Measurements from ENCODE around the gene NUCB2.

Gene NUCB2

DNA sequence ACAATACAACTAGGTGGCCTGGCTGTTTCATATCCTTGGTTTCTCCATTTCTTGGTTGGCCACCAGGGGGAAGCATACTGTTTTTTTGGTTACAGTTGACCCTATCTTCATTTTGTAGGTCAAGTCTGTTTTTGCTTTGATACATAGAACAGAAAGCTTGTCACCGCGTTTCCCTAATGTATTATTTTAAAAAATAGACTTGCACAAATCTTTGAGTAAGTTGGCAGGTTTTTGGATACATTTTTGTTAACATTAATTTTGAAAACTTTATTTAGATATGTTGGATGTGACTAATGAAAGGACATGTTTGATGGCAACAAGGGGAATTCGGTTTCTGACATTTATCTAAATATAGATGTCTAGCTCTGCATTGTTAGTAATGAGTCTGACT is 78.1 kb downstream of the NUCB2 start:
- Histone ChIP-seq H3K4me3 (ENCODE audit: low read length in 2 of 2) (no peak overlapping the region), H3K27ac (ENCODE audit: low read length) (no peak overlapping the region)

DNA sequence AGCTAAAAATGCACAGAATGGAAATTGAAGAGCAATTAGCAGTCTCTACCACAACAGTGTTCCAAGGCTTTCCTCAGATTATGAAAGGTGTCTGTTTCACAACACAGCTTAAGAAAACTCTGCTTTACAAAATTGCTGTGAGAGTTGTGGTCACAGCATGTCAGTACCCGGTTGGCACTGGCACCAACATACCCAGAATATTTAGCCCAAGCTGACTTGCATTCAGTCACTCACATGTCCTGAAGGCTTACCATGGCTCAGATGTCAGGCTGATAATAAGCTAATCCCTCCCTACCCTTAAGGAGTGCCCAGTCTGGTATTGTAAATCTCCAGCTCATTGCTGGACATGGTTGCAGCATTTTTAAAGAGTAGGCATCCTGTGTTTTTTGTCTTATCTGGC is 90.0 kb downstream of the NUCB2 start:
- Histone ChIP-seq H3K27me3 (ENCODE audit: control insufficient read depth in 1 of 2, insufficient read depth in 2 of 2, low read length in 2 of 2) (no peaks in the 10 kb centered on the region), H3K27ac (ENCODE audit: low read length) (no peak overlapping the region), H3K9me3 (ENCODE audit: control insufficient read depth in 2 of 2, low read length in 2 of 2) (peaks cover 13 to 24% of the 10 kb centered on the region in 2 donors), H3K9ac (ENCODE audit: low read length in 2 of 2) (no peak overlapping the region), H3K36me3 (ENCODE audit: control insufficient read depth in 2 of 2, insufficient read depth in 2 of 2, low read length in 2 of 2) (peaks cover 31 to 35% of the 10 kb centered on the region in 2 donors), H3K4me1 (ENCODE audit: control insufficient read depth, insufficient read depth, low read length) (no peaks in the 10 kb centered on the region), H3K4me3 (ENCODE audit: low read length in 2 of 2) (no peak overlapping the region)

More for the DNA sequence above, 78.1 kb downstream of the NUCB2 start:
- Histone ChIP-seq H3K9ac (ENCODE audit: low read length in 2 of 2) (no peak overlapping the region), H3K9me3 (ENCODE audit: control insufficient read depth in 2 of 2, low read length in 2 of 2) (no peaks in the 10 kb centered on the region), H3K4me1 (ENCODE audit: control insufficient read depth, insufficient read depth, low read length) (peaks cover 6% of the 10 kb centered on the region), H3K36me3 (ENCODE audit: control insufficient read depth in 2 of 2, insufficient read depth in 2 of 2, low read length in 2 of 2) (no peaks in the 10 kb centered on the region), H3K27me3 (ENCODE audit: control insufficient read depth in 1 of 2, insufficient read depth in 2 of 2, low read length in 2 of 2) (no peaks in the 10 kb centered on the region)

DNA sequence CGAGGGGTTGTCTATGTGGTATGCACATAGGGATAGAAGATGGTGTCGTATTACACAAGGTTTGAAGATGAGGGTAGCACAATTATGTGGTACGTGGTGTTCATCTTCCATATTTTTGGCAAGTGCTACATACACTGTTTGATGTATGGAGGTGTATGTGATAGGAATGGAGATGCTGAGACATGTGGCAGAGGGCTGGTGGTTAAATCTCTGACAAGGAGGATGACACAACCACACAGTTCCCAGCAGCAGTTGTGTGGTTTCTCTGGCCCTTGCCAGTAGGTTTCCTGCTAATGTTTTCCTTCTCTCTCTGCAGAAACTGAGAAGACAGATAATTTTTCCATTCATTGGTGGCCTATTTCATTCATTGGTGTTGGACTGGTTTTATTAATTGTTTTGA is 92.0 kb downstream of the NUCB2 start:
- no peaks in the 10 kb centered on the region for H3K4me1 ChIP-seq (ENCODE audit: control insufficient read depth, insufficient read depth, low read length)
- no peaks in the 10 kb centered on the region for H3K27me3 ChIP-seq (ENCODE audit: control insufficient read depth in 1 of 2, insufficient read depth in 2 of 2, low read length in 2 of 2)
- peaks cover 33 to 37% of the 10 kb centered on the region in 2 donors for H3K9me3 ChIP-seq (ENCODE audit: control insufficient read depth in 2 of 2, low read length in 2 of 2)
- H3K27ac ChIP-seq (ENCODE audit: low read length): no peak overlapping the region
- no peak overlapping the region for H3K9ac ChIP-seq (ENCODE audit: low read length in 2 of 2)
- peaks cover 51% of the 10 kb centered on the region in 2 donors for H3K36me3 ChIP-seq (ENCODE audit: control insufficient read depth in 2 of 2, insufficient read depth in 2 of 2, low read length in 2 of 2)
- no peak overlapping the region for H3K4me3 ChIP-seq (ENCODE audit: low read length in 2 of 2)

DNA sequence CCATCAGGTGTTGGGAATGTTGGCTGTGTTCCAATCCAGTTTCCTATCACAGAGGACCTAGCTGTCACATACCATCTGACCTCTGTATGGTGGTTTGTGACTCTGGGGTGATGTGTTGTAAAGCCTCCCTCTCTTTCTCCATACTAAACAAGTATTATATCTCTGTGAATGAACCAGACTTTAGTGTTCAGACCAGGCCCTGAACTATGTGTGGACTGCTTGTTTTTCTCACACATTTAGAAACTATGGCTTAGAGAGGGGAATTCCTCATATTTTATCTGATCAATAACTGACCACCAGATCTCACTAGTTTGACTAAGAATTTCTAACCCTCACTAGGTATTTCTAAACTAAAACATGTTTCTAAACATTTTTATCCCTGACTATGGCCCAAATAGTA is 92.6 kb downstream of the NUCB2 start:
- Histone ChIP-seq H3K9me3 (ENCODE audit: control insufficient read depth in 2 of 2, low read length in 2 of 2) (peaks cover 35 to 37% of the 10 kb centered on the region in 2 donors), H3K36me3 (ENCODE audit: control insufficient read depth in 2 of 2, insufficient read depth in 2 of 2, low read length in 2 of 2) (peaks cover 52 to 55% of the 10 kb centered on the region in 2 donors), H3K9ac (ENCODE audit: low read length in 2 of 2) (no peak overlapping the region), H3K27ac (ENCODE audit: low read length) (no peak overlapping the region), H3K4me3 (ENCODE audit: low read length in 2 of 2) (no peak overlapping the region), H3K4me1 (ENCODE audit: control insufficient read depth, insufficient read depth, low read length) (no peaks in the 10 kb centered on the region), H3K27me3 (ENCODE audit: control insufficient read depth in 1 of 2, insufficient read depth in 2 of 2, low read length in 2 of 2) (no peaks in the 10 kb centered on the region)

DNA sequence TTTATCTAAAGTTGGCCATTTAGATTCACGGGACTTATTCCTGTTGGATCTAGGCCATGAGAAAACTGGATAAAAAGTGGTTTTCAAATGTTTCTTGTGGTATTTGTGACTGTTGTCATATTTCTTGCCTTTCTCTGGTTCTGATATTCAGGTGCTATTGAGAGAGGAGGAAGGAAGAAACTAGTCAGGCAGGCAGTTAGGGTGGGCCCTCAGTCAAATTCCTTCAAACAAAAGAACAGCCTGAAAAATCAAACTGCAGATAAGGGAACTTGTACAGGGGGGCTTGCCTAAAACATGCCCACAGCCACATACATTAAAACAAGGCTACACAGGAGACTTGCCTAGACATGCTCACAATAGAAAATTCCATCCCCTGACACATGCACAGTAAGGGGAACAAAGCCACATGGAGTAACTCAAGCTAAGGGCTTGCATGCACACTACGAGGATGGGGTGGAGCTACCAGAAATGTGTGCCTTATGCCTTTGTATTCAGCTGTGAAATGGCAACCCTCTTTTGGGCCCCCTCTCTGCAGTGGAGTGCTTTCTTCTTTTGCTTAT is 93.2 kb downstream of the NUCB2 start:
- H3K27me3 ChIP-seq (ENCODE audit: control insufficient read depth in 1 of 2, insufficient read depth in 2 of 2, low read length in 2 of 2): no peaks in the 10 kb centered on the region
- no peak overlapping the region for H3K4me3 ChIP-seq (ENCODE audit: low read length in 2 of 2)
- H3K36me3 ChIP-seq (ENCODE audit: control insufficient read depth in 2 of 2, insufficient read depth in 2 of 2, low read length in 2 of 2): peaks cover 52 to 55% of the 10 kb centered on the region in 2 donors
- no peaks in the 10 kb centered on the region for H3K4me1 ChIP-seq (ENCODE audit: control insufficient read depth, insufficient read depth, low read length)
- H3K9ac ChIP-seq (ENCODE audit: low read length in 2 of 2): no peak overlapping the region
- H3K9me3 ChIP-seq (ENCODE audit: control insufficient read depth in 2 of 2, low read length in 2 of 2): peaks cover 35 to 37% of the 10 kb centered on the region in 2 donors
- H3K27ac ChIP-seq (ENCODE audit: low read length): no peak overlapping the region

DNA sequence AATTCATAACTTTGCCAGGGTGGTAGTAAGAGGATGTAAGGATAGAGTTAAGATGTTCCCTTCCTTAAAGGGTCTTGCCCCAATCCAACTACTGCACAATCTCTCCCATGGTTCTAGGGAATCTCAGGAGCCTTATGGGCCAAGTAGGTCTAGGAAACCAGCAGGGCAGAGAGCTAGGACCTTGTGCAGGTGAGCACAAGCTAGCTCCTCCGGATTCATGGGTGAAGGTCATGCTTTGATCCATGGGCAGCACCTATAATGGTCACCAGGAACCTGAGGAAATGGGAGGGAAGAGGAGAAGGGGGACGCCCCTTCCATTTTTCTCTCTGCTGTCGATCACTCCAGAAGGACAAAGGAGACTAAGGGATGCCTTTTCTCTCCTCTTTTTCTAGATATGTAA is 95.1 kb downstream of the NUCB2 start:
- no peak overlapping the region for H3K9ac ChIP-seq (ENCODE audit: low read length in 2 of 2)
- peaks cover 35 to 37% of the 10 kb centered on the region in 2 donors for H3K9me3 ChIP-seq (ENCODE audit: control insufficient read depth in 2 of 2, low read length in 2 of 2)
- H3K27ac ChIP-seq (ENCODE audit: low read length): no peak overlapping the region
- H3K27me3 ChIP-seq (ENCODE audit: control insufficient read depth in 1 of 2, insufficient read depth in 2 of 2, low read length in 2 of 2): no peaks in the 10 kb centered on the region
- H3K4me3 ChIP-seq (ENCODE audit: low read length in 2 of 2): no peak overlapping the region
- H3K36me3 ChIP-seq (ENCODE audit: control insufficient read depth in 2 of 2, insufficient read depth in 2 of 2, low read length in 2 of 2): peaks cover 52 to 55% of the 10 kb centered on the region in 2 donors
- H3K4me1 ChIP-seq (ENCODE audit: control insufficient read depth, insufficient read depth, low read length): no peaks in the 10 kb centered on the region

DNA sequence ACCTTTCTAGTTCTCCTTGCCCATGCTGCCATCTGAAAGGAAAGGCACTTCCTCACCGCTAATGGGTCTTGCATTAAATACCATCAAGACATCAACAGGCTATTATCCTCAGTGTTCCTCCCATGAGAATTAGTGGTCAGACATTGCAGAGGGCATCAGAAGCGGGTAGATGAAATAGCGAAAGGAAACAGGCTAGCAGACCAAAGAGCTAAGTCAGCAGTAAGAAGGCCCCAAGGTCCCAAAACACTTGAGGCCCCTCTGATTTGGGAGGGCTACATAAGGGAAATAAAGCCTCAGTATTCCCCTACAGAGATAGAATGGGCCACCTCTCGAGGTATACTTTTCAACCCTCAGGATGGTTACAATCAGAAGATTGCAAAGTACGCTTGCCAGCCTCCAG is 99.0 kb downstream of the NUCB2 start:
- Histone ChIP-seq H3K4me3 (ENCODE audit: low read length in 2 of 2) (no peak overlapping the region), H3K4me1 (ENCODE audit: control insufficient read depth, insufficient read depth, low read length) (no peaks in the 10 kb centered on the region), H3K27me3 (ENCODE audit: control insufficient read depth in 1 of 2, insufficient read depth in 2 of 2, low read length in 2 of 2) (no peaks in the 10 kb centered on the region), H3K9ac (ENCODE audit: low read length in 2 of 2) (no peak overlapping the region), H3K36me3 (ENCODE audit: control insufficient read depth in 2 of 2, insufficient read depth in 2 of 2, low read length in 2 of 2) (peaks cover 28 to 31% of the 10 kb centered on the region in 2 donors), H3K27ac (ENCODE audit: low read length) (no peak overlapping the region), H3K9me3 (ENCODE audit: control insufficient read depth in 2 of 2, low read length in 2 of 2) (peaks cover 23 to 30% of the 10 kb centered on the region in 2 donors)

DNA sequence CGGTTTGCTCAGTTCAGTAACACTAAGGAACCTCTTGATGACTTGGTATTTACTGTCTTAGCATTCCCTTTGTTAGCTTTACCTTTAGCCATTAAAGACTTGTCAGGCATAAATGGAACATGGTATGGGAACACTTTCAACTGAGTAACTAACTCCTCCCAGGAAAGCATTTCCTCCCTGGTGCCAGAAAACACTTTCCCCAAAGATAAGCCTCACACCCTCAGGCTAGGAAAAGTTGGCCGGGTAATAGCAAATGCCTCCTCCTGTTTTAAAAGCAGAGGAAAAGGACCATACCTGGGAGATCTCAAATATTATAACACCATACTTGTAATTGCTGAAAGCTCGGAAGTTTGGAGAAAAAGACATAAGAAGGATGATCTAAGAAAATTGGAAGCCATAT is 100.0 kb downstream of the NUCB2 start:
- no peaks in the 10 kb centered on the region for H3K27me3 ChIP-seq (ENCODE audit: control insufficient read depth in 1 of 2, insufficient read depth in 2 of 2, low read length in 2 of 2)
- H3K9me3 ChIP-seq (ENCODE audit: control insufficient read depth in 2 of 2, low read length in 2 of 2): peaks cover 13 to 22% of the 10 kb centered on the region in 2 donors
- no peak overlapping the region for H3K27ac ChIP-seq (ENCODE audit: low read length)
- H3K4me1 ChIP-seq (ENCODE audit: control insufficient read depth, insufficient read depth, low read length): no peaks in the 10 kb centered on the region
- no peak overlapping the region for H3K4me3 ChIP-seq (ENCODE audit: low read length in 2 of 2)
- H3K9ac ChIP-seq (ENCODE audit: low read length in 2 of 2): no peak overlapping the region
- H3K36me3 ChIP-seq (ENCODE audit: control insufficient read depth in 2 of 2, insufficient read depth in 2 of 2, low read length in 2 of 2): peaks cover 24% of the 10 kb centered on the region in 2 donors

DNA sequence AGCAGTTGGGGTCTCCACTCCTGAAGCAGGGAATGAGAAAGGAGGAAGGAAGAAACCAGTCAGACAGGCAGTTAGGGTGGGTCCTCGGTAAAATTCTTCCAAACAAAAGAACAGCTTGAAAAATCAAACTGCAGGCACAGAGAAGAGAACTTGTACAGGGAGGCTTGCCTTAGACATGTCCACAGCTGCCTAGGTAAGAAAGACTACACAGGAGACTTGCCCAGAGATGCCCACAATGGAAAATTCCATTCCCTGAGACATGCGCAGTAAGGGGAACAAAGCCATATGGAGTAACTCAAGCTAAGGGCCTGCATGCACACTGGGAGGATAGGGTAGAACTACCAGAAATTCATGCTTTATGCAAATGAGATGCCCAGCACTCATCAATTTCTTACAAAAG is 102.1 kb downstream of the NUCB2 start:
- H3K27ac ChIP-seq (ENCODE audit: low read length): no peak overlapping the region
- H3K9ac ChIP-seq (ENCODE audit: low read length in 2 of 2): no peak overlapping the region
- no peaks in the 10 kb centered on the region for H3K27me3 ChIP-seq (ENCODE audit: control insufficient read depth in 1 of 2, insufficient read depth in 2 of 2, low read length in 2 of 2)
- no peaks in the 10 kb centered on the region for H3K4me1 ChIP-seq (ENCODE audit: control insufficient read depth, insufficient read depth, low read length)
- H3K36me3 ChIP-seq (ENCODE audit: control insufficient read depth in 2 of 2, insufficient read depth in 2 of 2, low read length in 2 of 2): peaks cover 3 to 8% of the 10 kb centered on the region in 2 donors
- peaks cover 0 to under 1% of the 10 kb centered on the region in 2 donors for H3K9me3 ChIP-seq (ENCODE audit: control insufficient read depth in 2 of 2, low read length in 2 of 2)
- no peak overlapping the region for H3K4me3 ChIP-seq (ENCODE audit: low read length in 2 of 2)

DNA sequence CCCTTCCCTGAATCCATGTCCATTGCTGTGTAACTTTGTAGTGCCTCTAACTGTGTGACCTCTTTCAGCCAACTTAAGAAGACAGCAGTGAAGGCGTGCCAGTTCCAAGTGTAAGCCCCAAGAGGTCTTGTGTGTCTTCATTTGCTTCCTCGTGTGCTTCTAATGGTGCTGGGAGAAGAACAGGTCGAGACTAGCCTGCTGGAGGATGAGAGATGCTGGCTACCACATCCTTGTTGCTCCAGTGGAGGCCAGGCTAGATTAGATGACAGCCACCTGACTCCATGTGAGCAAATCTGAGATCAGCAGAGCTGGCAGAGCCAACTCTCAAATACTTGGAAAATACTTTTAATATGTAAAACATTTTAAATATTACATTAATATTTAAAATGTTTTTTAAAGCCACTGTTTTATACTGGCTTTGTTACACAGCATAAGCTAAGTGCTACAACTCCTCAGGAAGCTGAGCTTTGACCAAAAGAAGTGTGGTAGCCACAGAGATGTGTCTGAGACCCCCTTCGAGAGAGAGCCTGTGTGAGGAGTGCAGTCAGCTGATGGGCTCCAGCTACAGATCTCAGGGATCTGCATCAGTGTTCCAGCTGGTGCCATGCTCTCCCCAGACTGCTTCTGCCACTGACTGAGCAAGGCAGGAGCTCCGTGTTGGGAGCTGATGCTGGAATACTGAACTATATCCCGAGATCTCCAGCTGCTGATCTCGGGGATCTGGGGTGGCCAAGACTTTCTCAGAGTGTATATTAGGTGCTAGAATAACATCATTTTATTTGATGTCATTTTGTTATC is 103.0 kb downstream of the NUCB2 start:
- H3K9ac ChIP-seq (ENCODE audit: low read length in 2 of 2): no peak overlapping the region

DNA sequence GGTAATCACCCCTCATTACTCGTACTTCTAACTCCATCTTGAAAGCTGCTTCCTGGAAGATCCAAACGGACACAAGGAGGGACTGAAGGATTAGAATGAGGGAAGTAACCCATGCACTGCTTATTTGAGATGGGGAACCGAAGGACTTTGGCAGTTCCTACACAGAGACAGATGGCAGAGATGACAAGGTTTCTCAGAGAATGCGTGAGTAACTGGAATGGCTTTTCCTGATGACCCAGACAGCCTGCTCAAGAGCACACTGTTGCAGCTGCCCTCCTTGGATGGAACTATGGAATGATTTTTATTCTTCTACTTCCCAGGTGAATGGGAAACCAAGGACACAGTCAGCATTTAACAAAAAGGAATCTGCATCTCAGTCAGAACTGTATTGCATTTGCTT is 104.6 kb downstream of the NUCB2 start:
- Histone ChIP-seq H3K4me1 (ENCODE audit: control insufficient read depth, insufficient read depth, low read length) (peaks cover 2% of the 10 kb centered on the region), H3K9me3 (ENCODE audit: control insufficient read depth in 2 of 2, low read length in 2 of 2) (no peaks in the 10 kb centered on the region), H3K27ac (ENCODE audit: low read length) (no peak overlapping the region), H3K36me3 (ENCODE audit: control insufficient read depth in 2 of 2, insufficient read depth in 2 of 2, low read length in 2 of 2) (peaks cover 3 to 5% of the 10 kb centered on the region in 2 donors), H3K4me3 (ENCODE audit: low read length in 2 of 2) (no peak overlapping the region), H3K27me3 (ENCODE audit: control insufficient read depth in 1 of 2, insufficient read depth in 2 of 2, low read length in 2 of 2) (no peaks in the 10 kb centered on the region), H3K9ac (ENCODE audit: low read length in 2 of 2) (no peak overlapping the region)

More for the DNA sequence above, 103.0 kb downstream of the NUCB2 start:
- H3K27me3 ChIP-seq (ENCODE audit: control insufficient read depth in 1 of 2, insufficient read depth in 2 of 2, low read length in 2 of 2): no peaks in the 10 kb centered on the region
- H3K36me3 ChIP-seq (ENCODE audit: control insufficient read depth in 2 of 2, insufficient read depth in 2 of 2, low read length in 2 of 2): peaks cover 3 to 5% of the 10 kb centered on the region in 2 donors
- H3K4me3 ChIP-seq (ENCODE audit: low read length in 2 of 2): no peak overlapping the region
- no peaks in the 10 kb centered on the region for H3K4me1 ChIP-seq (ENCODE audit: control insufficient read depth, insufficient read depth, low read length)
- H3K9me3 ChIP-seq (ENCODE audit: control insufficient read depth in 2 of 2, low read length in 2 of 2): no peaks in the 10 kb centered on the region
- no peak overlapping the region for H3K27ac ChIP-seq (ENCODE audit: low read length)

Data from stomach smooth muscle (tissue), 2 donors.